Parathyroid adenoma (tissue), 2 donors: ENCODE results near the gene PDSS2.

Experiments used
- H2AFZ ChIP-seq: fragments of 300-600 bp; sonication (generic); one replicate; pipeline ENCODE4 v1.7.0; 2017; ENCODE audit warnings: antibody characterized with exemption, mild to moderate bottlenecking
- H3K27ac ChIP-seq: fragments of 300-600 bp; sonication (generic); one replicate; pipeline ENCODE4 v1.7.0; 2017
- H3K27me3 ChIP-seq: fragments of 300-600 bp; sonication (generic); one replicate; pipeline ENCODE4 v1.7.0; 2017; ENCODE audit warnings: low read length; ENCODE audit not compliant: control insufficient read depth, insufficient read depth
- H3K36me3 ChIP-seq: fragments of 300-600 bp; sonication (generic); one replicate; pipeline ENCODE4 v1.7.0; 2017; ENCODE audit warnings: low read length; ENCODE audit not compliant: control insufficient read depth, insufficient read depth
- H3K4me1 ChIP-seq: fragments of 300-600 bp; sonication (generic); one replicate; pipeline ENCODE4 v1.7.0; 2017; ENCODE audit warnings: control low read depth
- H3K4me2 ChIP-seq: fragments of 300-600 bp; sonication (generic); one replicate; pipeline ENCODE4 v1.7.0; 2017; ENCODE audit warnings: low read length
- H3K4me3 ChIP-seq: fragments of 300-600 bp; sonication (generic); one replicate; pipeline ENCODE4 v1.7.0; 2017; ENCODE audit warnings: low read depth, low read length
- H3K79me2 ChIP-seq: fragments of 300-600 bp; sonication (generic); one replicate; pipeline ENCODE4 v1.7.0; 2017; ENCODE audit warnings: control low read depth
- H3K9ac ChIP-seq: fragments of 300-600 bp; sonication (generic); one replicate; pipeline ENCODE4 v1.7.0; 2017; ENCODE audit warnings: mild to moderate bottlenecking
- H3K9me3 ChIP-seq: fragments of 300-600 bp; sonication (generic); one replicate; pipeline ENCODE4 v1.7.0; 2017; ENCODE audit warnings: low read length; ENCODE audit not compliant: control insufficient read depth
- CTCF ChIP-seq: fragments of 300-600 bp; sonication (generic); IDR thresholded peaks from one replicate; pipeline ENCODE4 v1.7.0; 2017; ENCODE audit warnings: antibody characterized with exemption, mild to moderate bottlenecking
- donor health status: primary hyperparathyroidism.

The PDSS2 gene

DNA sequence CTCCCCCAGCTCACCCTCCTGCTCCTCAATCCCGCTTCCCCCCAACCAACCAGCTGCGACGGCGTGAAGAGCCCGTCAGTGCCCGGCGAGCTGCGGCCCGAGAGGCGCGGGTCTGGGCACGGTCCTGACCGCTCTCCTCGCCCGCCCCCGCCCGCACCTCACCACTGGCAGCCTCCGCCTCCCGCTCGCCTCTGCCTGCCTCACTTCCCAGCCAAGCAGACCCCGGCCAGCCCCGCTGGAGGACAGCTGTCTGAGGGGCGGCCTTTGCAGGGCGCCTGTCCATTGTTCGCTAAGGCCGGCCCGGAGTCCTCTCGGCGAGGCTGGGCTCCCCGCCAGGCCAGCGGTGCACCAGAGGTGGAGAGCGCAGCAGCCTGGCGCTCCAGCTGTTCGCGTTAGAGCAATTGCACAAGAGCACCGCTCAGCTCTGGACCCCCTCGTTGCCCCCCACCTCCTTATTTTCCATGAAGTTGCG lies 31.8 kb upstream of the PDSS2 start:
- H3K36me3 ChIP-seq = no peaks in the 10 kb centered on the region
- H3K4me1 ChIP-seq = peaks cover 35% of the 10 kb centered on the region
- peak overlapping the region; percentile 98 for H2AFZ ChIP-seq
- H3K9ac ChIP-seq = peak overlapping the region; percentile 13
- no peak for TF ChIP-seq CTCF
- no peaks in the 10 kb centered on the region for H3K9me3 ChIP-seq
- H3K79me2 ChIP-seq = peaks cover 2% of the 10 kb centered on the region
- no peaks in the 10 kb centered on the region for H3K27me3 ChIP-seq
- H3K4me2 ChIP-seq = peak overlapping the region; percentile 74
- peak overlapping the region; percentile 92 for H3K27ac ChIP-seq
- peak overlapping the region; percentile 75 for H3K4me3 ChIP-seq

DNA sequence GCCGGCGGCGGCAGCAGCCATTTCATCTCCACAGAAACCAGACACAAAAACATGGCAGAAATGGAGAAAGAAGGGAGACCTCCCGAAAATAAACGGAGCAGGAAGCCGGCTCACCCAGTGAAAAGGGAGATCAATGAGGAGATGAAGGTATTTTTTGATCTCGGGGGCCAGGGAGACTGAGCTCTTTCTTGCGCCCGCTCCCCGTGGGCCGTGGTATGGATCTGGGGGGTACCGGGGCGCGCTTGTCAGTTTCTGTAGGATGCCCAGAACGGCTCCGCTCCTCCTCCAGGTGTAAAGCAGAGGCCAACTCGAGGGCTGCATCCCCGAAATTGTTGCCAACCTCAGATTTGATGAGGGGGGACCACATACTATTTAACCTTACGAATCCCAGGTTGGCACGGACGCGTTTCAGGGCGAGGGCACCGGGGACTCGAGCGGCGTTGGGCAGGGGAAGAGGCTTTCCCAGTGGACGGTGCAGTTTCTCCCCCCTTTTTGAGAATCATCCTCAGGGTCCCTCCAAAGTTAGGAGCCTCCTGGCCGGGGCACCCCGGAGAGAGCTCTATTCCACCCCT lies 31.3 kb upstream of the PDSS2 start:
- TF ChIP-seq CTCF = no peak
- H3K4me2 ChIP-seq = peak overlapping the region; percentile 74
- H3K4me3 ChIP-seq = peak overlapping the region; percentile 75
- peak overlapping the region; percentile 92 for H3K27ac ChIP-seq
- no peaks in the 10 kb centered on the region for H3K27me3 ChIP-seq
- H3K9me3 ChIP-seq = no peaks in the 10 kb centered on the region
- peaks cover 31% of the 10 kb centered on the region for H3K4me1 ChIP-seq
- H3K9ac ChIP-seq = peak overlapping the region; percentile 79
- H3K79me2 ChIP-seq = peaks cover 2% of the 10 kb centered on the region
- no peaks in the 10 kb centered on the region for H3K36me3 ChIP-seq
- peak overlapping the region; percentile 98 for H2AFZ ChIP-seq

DNA sequence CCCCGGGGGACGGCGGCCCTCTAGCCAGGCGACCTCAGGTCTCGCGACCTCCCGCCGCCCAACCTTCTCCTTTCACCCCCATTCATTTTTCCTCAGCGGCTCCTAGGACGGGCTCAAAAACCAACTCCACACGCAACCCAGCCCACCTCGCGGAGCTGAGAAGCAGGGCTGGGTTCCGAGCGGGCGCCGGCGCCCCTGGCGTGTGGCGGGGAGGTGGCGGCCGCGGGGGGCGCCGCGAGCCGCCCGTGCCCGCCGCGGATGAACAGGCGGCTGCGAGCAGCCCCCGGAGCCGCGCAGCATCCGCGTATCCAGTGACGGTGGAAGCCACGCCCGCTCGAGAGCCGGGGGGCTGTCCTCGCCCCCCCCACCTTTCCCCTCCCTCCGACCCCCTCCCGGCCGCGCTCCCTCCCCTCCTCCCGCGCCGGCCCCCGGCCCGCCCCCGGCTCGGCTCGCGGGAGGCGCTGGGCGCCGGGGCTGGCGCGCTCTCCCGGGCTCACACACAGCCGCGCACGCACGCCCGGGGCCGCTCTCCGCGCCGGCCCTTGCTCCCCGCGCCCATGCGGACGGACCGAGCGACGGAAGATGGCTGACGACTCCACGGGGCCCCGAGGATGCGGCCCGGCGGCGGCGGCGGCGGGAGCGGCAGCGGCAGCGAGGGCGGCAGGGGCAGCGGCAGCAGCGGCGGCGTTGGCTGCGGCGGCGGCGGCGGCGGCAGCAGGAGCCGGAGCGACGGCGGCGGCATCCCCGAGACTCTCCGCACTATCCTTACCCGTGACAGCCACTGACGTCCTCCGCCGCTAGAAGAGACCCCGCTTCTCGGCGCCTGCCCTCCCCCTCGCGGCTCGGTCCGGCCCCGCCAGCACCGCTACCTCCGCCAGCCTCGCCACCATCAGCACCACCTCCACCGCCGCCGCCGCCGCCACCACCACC lies 30.5 kb upstream of the PDSS2 start, which contains the start of gene SOBP:
TSS of gene SOBP (plus strand) at position 482 of the 930 bp plus-strand sequence. CDS start 500 bp downstream, outside the sequence.
- no peaks in the 10 kb centered on the region for H3K36me3 ChIP-seq
- peak; percentile 17 for TF ChIP-seq CTCF
- peak within 1 kb of the TSS; percentile 80 for H3K4me2 ChIP-seq
- no peaks in the 10 kb centered on the region for H3K9me3 ChIP-seq
- peaks cover 2% of the 10 kb centered on the region for H3K79me2 ChIP-seq
- H3K4me3 ChIP-seq = peak within 1 kb of the TSS; percentile 75
- peak within 1 kb of the TSS; percentile 79 for H3K9ac ChIP-seq
- H3K4me1 ChIP-seq = peaks cover 26% of the 10 kb centered on the region
- peak within 1 kb of the TSS; percentile 92 for H3K27ac ChIP-seq
- H3K27me3 ChIP-seq = no peaks in the 10 kb centered on the region
- peak within 1 kb of the TSS; percentile 98 for H2AFZ ChIP-seq

- Histone ChIP-seq H3K27me3 (no peaks in the 10 kb centered on the region), H2AFZ (peak overlapping the region; percentile 92), H3K4me1 (peaks cover 20% of the 10 kb centered on the region), H3K79me2 (peaks cover 2% of the 10 kb centered on the region), H3K27ac (peak overlapping the region; percentile 56), H3K4me2 (peak overlapping the region; percentile 80), H3K4me3 (peak overlapping the region; percentile 54), H3K9ac (no peak overlapping the region), H3K36me3 (no peaks in the 10 kb centered on the region), H3K9me3 (no peaks in the 10 kb centered on the region)
- TF ChIP-seq CTCF = no peak
These were observed 29.7 kb upstream of the PDSS2 start for GRCh38 chr6:107488875-107489635.
